Sigmoid colon (tissue), 7 donors: Measurements from ENCODE around the gene CACNG4. TPM values are rescaled to one million over a fixed set of nuclear protein-coding genes. Genes with fewer than 3 reads are reported as not detected.

Experiments
- DNase-seq: peaks from one replicate; pipeline ENCODE4 v3.0.0-alpha.2; 2019
- H3K27ac ChIP-seq, 4 donors: fragments of 200-600 bp; sonication (generic); one replicate each; pipeline ENCODE4 v1.5.1; 2016 to 2019; ENCODE audit warnings: mild to moderate bottlenecking in 1 of 4
- H3K27me3 ChIP-seq, 3 donors: fragments of 200-600 bp; sonication (generic); one replicate each; pipeline ENCODE4 v1.5.1; 2019; ENCODE audit warnings: mild to moderate bottlenecking in 1 of 3
- H3K36me3 ChIP-seq, 4 donors: fragments of 200-600 bp; sonication (generic); one replicate each; pipeline ENCODE4 v1.5.1; 2016 to 2019
- H3K4me1 ChIP-seq, 4 donors: fragments of 200-600 bp; sonication (generic); one replicate each; pipeline ENCODE4 v1.5.1; 2017 to 2019
- H3K4me3 ChIP-seq, 4 donors: fragments of 200-600 bp; sonication (generic); one replicate each; pipeline ENCODE4 v1.5.1; 2017 to 2019; ENCODE audit warnings: mild to moderate bottlenecking in 2 of 4, moderate library complexity in 1 of 4
- H3K9me3 ChIP-seq, 4 donors: fragments of 200-600 bp in 3 of 4; sonication (generic) in 3 of 4; one replicate each; pipeline versions ENCODE4 v1.5.1 to v1.6.1; 2013 to 2019
- EP300 ChIP-seq, 4 donors: sonication (generic); formaldehyde crosslinking; IDR thresholded peaks; one replicate each; pipeline ENCODE4 v1.6.1; 2017; ENCODE audit warnings: antibody characterized with exemption in 4 of 4
- POLR2A ChIP-seq, 2 donors: fragments of 450-650 bp; IDR thresholded peaks; one replicate each; pipeline ENCODE4 v1.6.1; 2016; ENCODE audit warnings: antibody characterized with exemption in 2 of 2, mild to moderate bottlenecking in 2 of 2, moderate library complexity in 2 of 2
- POLR2AphosphoS5 ChIP-seq, 4 donors: sonication (generic); formaldehyde crosslinking; IDR thresholded peaks; one replicate each; pipeline ENCODE4 v1.6.1; 2017; ENCODE audit warnings: antibody characterized with exemption in 4 of 4
- WGBS, 2 donors: extraction: QIAGEN DNeasy Blood & Tissue Kit; methylation state at CpG; one replicate each; pipeline ENCODE4 v1.1.7; 2013; 5-methylcytosine and 5-hydroxymethylcytosine counted together
- intact Hi-C: fragments of 100-400 bp; cut with DNase I; formaldehyde crosslinking; loops from one replicate; pipeline ENCODE4 v1.15.1; 2023
- polyA plus RNA-seq, 3 donors: library from polyadenylated mRNA; stranded (reverse); fragments of 200-250 nt; gene quantifications; one replicate each; pipeline ENCODE4 v1.2.3, GENCODE V29; 2013
- total RNA-seq, 4 donors: library from RNA; depleted of rRNA; stranded (reverse); fragments of >200 nt; gene quantifications; one replicate each; pipeline ENCODE4 v1.1.0, GENCODE V29; 2016
- TF ChIP-seq, protein P1 (sequence below), 4 experiments: fragments of 450-650 bp in 3 of 4; fragments of 200-600 bp in 1 of 4; IDR thresholded peaks; one replicate each; pipeline ENCODE4 v1.5.1; 2016 to 2019; ENCODE audit warnings: antibody characterized with exemption in 4 of 4, mild to moderate bottlenecking in 3 of 4, moderate library complexity in 2 of 4
- donor health status: healthy with polysubstance abuse.
- donor health status: Bipolar disorder and iron deficiency.
- donor health status: healthy.

Gene CACNG4
- total and polyA plus RNA-seq, 7 donors = under 0.01 to 0.83 (median 0.29) TPM; not detected in 1

DNA sequence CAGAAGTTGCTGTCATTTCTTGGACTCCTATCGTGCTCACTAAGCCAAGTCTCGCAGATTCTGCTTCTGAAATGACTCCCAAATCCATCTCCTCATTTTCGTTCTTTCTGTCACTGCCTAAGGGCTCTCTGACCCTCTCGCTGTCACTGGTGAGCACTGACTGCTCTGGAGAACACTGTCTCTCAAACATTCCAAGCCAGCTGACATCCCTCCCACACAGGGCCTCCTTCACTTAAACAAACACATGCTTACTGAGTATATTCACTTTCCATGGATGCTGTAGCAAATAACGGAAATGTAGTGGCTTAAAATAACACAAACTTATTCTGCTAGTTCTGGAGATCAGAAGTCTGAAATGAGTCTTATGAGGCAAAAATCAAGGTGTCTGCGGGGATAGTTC is 98.6 kb downstream of the CACNG4 start:
- no peaks in the 10 kb centered on the region for H3K9me3 ChIP-seq
- intact Hi-C loops = no loop called here
- no peak overlapping the region for H3K4me3 ChIP-seq
- TF ChIP-seq, protein P1, sequence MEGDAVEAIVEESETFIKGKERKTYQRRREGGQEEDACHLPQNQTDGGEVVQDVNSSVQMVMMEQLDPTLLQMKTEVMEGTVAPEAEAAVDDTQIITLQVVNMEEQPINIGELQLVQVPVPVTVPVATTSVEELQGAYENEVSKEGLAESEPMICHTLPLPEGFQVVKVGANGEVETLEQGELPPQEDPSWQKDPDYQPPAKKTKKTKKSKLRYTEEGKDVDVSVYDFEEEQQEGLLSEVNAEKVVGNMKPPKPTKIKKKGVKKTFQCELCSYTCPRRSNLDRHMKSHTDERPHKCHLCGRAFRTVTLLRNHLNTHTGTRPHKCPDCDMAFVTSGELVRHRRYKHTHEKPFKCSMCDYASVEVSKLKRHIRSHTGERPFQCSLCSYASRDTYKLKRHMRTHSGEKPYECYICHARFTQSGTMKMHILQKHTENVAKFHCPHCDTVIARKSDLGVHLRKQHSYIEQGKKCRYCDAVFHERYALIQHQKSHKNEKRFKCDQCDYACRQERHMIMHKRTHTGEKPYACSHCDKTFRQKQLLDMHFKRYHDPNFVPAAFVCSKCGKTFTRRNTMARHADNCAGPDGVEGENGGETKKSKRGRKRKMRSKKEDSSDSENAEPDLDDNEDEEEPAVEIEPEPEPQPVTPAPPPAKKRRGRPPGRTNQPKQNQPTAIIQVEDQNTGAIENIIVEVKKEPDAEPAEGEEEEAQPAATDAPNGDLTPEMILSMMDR (IDR thresholded peaks at IDR 0.05) = no peak
- TF ChIP-seq EP300 (IDR thresholded peaks at IDR 0.05) (no peak), POLR2A (IDR thresholded peaks at IDR 0.05) (no peak), POLR2AphosphoS5 (IDR thresholded peaks at IDR 0.05) (no peak)
- H3K27me3 ChIP-seq = no peaks in the 10 kb centered on the region
- WGBS, 2 donors = 90 to 91% methylated on average over 6 of the region's 6 CpGs
- no peak overlapping the region for H3K27ac ChIP-seq
- H3K36me3 ChIP-seq = no peaks in the 10 kb centered on the region
- no peak for DNase-seq
- no peaks in the 10 kb centered on the region for H3K4me1 ChIP-seq

DNA sequence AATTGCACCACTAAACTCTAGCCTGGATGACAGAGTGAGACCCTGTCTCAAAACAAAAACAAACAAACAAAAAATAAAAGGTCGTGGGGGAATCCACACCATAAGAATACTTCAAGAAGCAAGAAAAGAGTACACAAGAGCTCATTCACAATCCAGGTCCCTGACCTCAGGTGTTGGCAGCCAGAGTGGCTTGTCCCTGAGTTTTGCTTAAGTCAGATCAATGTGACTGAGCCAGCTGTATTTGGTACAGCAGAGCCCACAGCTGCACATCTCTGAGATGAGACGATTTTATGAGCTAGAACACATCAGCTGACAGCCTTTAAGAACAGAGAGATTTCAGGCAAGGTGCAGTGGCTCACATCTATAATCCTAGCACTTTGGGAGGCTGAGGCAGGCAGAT is 102.2 kb downstream of the CACNG4 start:
- H3K27ac ChIP-seq = no peak overlapping the region
- H3K36me3 ChIP-seq = no peaks in the 10 kb centered on the region
- no peaks in the 10 kb centered on the region for H3K9me3 ChIP-seq
- intact Hi-C loops = no loop called here
- WGBS, 2 donors = 32 to 66% methylated on average over 2 of the region's 2 CpGs
- TF ChIP-seq, protein P1 (IDR thresholded peaks at IDR 0.05) = no peak
- no peak for TF ChIP-seq POLR2A (IDR thresholded peaks at IDR 0.05)
- no peak for TF ChIP-seq EP300 (IDR thresholded peaks at IDR 0.05)
- no peak for TF ChIP-seq POLR2AphosphoS5 (IDR thresholded peaks at IDR 0.05)
- DNase-seq = no peak
- H3K4me3 ChIP-seq = no peak overlapping the region
- H3K4me1 ChIP-seq = no peaks in the 10 kb centered on the region
- no peaks in the 10 kb centered on the region for H3K27me3 ChIP-seq

DNA sequence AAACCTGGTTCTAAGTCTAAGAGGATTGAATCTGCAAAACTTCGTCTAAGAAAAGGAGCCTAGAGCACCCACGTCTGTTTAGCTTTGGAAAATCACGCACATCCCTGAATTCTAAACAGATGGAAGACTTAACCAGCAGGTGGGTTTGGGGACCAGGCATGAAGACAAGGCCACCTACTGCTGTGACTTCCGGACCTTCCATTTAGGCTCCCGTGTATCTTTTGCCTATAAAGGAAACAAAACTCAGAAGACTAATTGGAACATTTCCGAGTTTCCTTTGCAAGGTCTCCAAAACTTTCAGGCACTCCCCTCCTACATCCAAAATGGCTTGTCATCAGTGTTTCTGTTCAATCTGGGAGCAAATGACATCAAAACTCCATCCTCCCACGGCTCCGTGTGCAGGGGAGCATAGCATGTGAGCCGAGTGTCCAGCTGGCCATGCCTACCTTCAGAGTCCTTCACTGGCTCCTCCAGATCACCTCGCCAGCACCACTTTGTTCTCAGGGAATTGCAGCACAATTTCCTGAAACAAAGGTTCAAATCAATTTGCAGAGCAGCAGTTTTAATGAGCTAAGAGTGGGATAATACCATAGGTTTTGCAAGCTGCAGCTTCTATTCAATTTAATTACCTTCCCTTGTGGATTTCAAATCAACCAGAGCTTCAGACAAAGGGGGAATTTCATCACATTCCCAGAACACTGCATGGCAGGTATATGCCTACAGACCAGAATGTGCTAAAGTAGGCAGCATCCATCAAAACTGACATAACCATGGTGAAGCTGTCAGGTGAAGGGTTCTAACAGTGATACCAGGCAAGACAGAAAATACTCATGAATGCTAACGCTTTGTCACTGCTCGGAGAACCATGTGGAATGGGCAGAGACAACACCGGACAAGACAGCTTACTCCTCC is 103.3 kb downstream of the CACNG4 start:
- Histone ChIP-seq H3K27me3 (no peaks in the 10 kb centered on the region), H3K4me3 (no peak overlapping the region), H3K4me1 (no peaks in the 10 kb centered on the region), H3K27ac (no peak overlapping the region), H3K36me3 (peaks cover 0 to 10% (median 0%) of the 10 kb centered on the region in 4 donors), H3K9me3 (no peaks in the 10 kb centered on the region)
- TF ChIP-seq, protein P1 (IDR thresholded peaks at IDR 0.05) = no peak
- TF ChIP-seq POLR2AphosphoS5 (IDR thresholded peaks at IDR 0.05) = peak in 1 of 4 donors; percentile 8
- WGBS, 2 donors = 94 to 95% methylated on average over 13 of the region's 13 CpGs
- intact Hi-C loops = no loop called here
- DNase-seq = no peak

DNA sequence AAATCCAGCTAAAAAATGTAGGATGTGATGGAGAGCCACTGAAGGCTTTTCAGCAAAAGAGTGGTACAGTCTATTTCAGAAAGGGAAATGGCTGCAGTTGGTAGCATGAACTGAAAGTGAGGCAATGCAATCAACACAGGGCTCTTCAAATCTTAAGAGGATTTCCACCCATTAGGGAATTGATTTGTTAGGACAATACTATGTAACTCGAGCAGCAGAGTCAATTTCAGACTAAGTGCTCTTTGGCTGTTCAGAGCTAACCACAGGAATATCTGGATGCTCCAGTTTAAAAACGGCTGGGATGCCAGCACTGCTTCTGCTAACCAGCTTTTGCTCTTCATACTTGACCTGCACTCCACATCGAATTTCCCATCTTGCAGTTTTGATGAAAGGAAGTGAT is 104.5 kb downstream of the CACNG4 start:
- peaks cover 0 to 10% (median 0%) of the 10 kb centered on the region in 4 donors for H3K36me3 ChIP-seq
- H3K9me3 ChIP-seq = no peaks in the 10 kb centered on the region
- TF ChIP-seq POLR2A (IDR thresholded peaks at IDR 0.05) (no peak), POLR2AphosphoS5 (IDR thresholded peaks at IDR 0.05) (no peak), EP300 (IDR thresholded peaks at IDR 0.05) (no peak)
- TF ChIP-seq, protein P1 (IDR thresholded peaks at IDR 0.05) = no peak
- intact Hi-C loops = no loop called here
- H3K4me3 ChIP-seq = no peak overlapping the region
- WGBS, 2 donors = 73 to 79% methylated on average over 3 of the region's 3 CpGs
- no peaks in the 10 kb centered on the region for H3K4me1 ChIP-seq
- H3K27me3 ChIP-seq = no peaks in the 10 kb centered on the region
- no peak for DNase-seq
- no peak overlapping the region for H3K27ac ChIP-seq
